GDM1 (cell line): Measurements from ENCODE around the gene CTSZ.
"Not testable (repeated sequence)": the region's sequence is repeated elsewhere in the genome, so short reads cannot be mapped to it uniquely, and the experiment has no call there.

Source experiments
- DNase-seq: peaks from one replicate; lab custom pipeline; 2025; lab: John Stamatoyannopoulos, UW

Gene CTSZ

GRCh38 chr20:58978351-58979190, 28.5 kb downstream of the CTSZ start:
- no peak for DNase-seq

GRCh38 chr20:58976061-58976730, 30.9 kb downstream of the CTSZ start:
- DNase-seq = no peak

DNA sequence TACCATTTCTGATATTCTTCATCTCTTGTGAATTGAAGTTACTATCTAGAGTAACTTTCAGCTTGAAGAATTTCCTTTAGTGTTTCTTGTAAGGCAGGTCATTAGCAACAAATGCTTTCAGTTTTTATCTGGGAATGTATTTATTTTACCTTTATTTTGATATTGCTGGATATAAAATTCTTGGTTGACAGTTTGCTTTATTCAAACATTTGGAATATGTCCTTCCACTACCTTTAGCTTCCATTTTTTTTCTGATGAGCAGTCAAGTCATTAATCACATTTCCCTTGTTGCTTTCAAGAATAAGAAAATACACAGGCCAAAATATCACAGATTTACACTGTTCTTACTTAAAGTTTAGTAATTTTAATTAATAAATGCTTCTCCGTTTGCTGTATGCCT, 31.7 kb downstream of the CTSZ start:
- DNase-seq = no peak

- DNase-seq = no peak
Measured at GRCh38 chr20:58973866-58974265, 33.2 kb downstream of the CTSZ start.

- DNase-seq = no peak
Measured at GRCh38 chr20:58973179-58973578, 33.9 kb downstream of the CTSZ start.

DNA sequence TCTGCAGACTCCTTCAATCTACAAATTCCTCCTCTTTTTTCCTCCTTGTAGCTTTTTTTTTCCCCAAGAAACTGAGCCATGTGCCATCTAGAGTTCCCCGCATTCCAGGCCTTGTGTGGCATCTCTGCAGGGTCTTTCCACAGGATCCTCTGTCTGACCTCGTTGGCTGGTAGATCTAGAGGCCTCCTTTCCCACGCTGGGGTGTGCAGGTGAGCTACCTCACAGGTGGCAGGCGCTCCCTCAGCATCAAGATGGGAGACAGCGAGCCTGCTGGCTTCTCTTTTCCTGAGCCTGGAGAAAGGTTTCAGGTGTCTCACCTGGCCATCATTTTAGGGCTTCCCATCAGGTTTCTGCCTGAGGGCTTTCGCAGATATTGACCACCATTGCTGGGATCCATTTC, 35.6 kb downstream of the CTSZ start:
- no peak for DNase-seq

DNA sequence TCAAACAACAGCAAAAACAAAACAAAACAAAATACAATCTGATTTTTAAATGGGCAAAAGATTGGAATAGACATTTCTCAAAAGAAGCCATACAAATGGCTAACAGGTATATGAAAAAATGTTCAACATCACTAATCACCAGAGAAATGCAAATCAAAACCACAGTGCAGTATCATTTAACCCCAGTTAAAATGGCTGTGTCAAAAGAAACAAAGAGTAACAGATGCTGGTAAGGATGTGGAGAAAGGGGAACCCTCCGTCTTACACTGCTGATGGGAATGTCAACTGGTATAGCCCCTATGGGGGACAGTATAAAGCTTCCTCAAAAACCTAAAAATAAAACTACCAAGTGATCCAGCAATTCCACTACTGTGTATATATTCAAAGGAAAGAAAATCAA, 36.9 kb downstream of the CTSZ start:
- DNase-seq = no peak

GRCh38 chr20:58969439-58969838, 37.6 kb downstream of the CTSZ start:
- DNase-seq = no peak

DNA sequence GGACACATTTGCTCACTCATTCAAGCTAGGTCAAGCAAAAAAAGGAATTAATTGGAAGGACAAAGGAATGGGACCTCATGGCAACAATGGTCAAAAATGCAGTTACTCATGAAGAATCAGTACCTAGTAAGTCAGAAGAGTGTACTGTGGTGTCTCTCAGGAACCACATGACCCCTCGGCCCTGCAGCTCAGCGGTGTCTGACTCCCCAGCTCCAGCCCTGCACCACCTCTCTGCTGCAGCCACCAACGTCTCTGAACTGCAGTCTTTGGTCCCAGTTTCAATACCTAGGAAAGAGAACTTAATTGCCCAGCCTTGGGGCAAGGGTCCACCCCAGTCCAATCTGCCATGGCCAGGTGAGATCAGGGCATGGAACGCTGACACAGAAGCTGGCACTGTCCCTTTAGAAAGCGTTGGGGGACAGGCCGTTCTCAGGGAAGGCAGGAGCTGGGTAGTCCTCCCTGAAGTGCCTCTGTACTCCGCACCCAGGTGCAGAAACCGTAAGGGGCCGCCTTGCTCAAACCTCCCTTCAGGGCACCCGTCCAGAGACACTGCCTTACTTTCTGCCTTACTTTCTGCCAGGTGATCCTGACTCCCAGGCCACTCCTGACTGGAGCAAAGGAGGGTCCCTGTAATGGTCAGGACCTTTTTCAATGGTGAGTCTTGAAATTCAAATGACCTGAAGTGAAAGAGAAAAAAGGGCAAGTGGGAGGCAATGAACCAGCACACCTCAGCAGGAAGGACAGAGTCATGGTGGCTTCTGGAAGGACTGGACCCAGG, 39.2 kb downstream of the CTSZ start:
- DNase-seq = no peak

- no peak for DNase-seq
Measured at GRCh38 chr20:58965270-58966064, 41.6 kb downstream of the CTSZ start.

GRCh38 chr20:58963922-58964321, 43.1 kb downstream of the CTSZ start:
- DNase-seq = not testable (repeated sequence)

DNA sequence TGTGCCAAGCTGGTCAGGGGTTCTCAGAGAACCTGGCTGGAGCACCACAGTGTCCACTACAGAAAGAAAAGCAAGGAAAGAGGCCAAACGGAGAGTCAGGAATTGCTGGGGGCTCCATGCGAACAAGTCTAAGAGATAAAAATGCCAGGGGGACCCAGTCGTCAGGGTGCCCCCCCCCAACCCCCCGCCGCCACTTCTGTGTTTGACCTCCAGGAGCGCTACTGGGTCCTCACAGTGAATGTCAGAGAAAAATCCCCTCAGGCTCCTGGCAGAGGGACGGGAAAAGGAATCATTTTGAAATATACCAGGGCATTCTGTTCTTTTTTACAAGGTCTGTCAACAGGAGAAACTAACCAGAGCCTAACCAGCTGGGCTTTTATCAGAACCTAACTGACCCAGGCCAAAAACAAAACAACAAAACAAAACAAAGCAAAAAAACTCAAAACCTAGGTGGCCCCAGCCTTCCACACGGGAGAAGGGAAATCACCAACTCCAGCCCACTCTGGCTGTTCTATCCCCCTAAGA, 43.9 kb downstream of the CTSZ start:
- no peak for DNase-seq

GRCh38 chr20:58959652-58960051, 47.4 kb downstream of the CTSZ start:
- no peak for DNase-seq

DNA sequence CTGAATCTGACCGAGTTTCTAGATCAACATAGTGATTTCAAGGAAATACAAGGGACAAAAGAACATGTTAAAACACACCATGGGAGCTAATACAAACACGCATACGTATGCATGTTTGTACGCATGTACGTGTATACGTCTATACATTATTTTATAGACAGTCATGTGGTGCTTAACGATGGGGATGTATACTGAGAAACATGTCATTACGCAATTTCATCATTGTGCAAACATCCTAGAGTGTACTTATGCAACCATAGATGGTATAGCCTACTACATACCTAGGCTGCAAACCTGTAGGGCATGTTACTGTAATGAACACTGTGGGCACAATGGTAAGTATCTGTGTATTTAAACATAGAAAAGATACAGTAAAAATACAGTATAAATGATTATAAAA, 51.0 kb downstream of the CTSZ start:
- no peak for DNase-seq

DNA sequence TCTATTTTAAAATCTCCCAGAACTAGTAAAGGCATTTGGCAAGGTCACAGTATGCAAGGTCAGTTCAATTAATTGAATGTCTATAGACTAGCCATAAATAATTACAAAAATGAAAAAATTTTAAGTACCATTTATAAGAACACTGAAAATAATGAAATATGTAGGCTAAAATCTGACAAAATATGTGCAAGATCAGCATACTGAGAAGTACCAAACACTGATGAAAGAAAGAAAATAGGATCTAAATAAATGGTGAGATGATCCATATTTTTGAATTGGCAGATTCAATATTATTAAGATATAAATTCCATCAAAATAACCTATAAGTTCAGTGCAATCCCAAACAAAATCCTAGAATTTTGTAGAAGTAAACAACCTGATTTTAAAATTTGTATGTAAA, 54.0 kb downstream of the CTSZ start:
- DNase-seq = no peak

- DNase-seq = no peak
Measured at GRCh38 chr20:58950603-58951002, 56.5 kb downstream of the CTSZ start.

DNA sequence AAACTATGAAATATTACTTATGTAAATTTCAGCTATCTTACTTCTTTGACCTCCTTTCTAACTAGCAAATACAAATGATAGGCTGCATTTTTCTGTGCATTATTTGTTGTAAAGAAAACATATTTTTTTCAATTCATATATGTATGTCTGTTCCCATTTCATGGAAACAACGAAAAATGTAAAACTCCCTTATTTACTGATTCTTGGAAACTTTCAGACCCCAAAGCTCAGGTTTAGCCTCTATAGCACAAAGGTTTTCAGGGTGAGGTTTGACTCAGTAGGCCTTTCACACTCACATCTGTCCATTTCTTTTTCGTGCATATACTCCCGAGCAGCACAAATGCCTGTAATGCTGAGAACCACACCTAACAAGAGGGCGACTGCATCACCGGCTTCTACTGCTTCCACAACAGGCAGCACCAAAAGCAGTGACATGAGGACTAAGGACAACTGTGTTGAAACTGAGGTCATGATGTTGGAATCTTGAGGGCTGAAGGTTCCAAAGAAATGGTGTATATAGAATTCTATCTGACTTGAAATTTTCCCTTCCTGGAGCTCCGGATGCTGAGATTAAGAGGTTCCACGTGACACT, 59.2 kb downstream of the CTSZ start:
- not testable (repeated sequence) for DNase-seq

DNA sequence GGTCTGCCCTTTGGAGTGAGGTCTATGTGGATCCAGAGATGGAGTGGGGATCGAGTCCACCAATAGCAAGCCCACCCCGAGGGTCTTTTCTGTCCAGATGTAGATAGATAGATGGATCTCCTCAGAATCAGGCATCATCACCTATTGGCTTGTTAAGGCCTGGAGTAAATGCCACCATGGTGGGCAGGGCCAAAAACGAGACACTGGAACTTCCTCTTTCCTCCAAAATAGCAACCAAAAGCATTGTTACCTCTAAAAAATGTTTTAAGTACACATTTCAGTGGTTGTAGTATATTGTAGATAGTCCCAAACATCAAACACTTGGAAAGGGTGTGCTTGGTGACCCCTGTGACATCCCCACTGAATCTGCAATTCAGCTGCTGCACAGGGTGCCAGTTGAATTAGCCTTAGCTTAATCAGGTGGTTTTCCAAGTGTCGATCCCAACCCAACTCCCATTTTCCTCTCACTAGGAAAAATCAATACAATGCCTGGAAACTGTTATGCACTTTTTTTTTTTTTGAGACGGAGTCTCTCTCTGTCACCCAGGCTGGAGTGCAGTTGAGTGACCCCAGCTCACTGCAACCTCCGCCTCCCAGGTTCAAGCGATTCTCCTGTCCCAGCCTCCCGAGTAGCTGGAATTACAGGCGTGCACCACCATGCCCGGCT, 61.0 kb downstream of the CTSZ start:
- no peak for DNase-seq
